Measurements from ENCODE around the gene STRA8. TPM values are rescaled to one million over a fixed set of nuclear protein-coding genes. Genes with fewer than 3 reads are reported as not detected.
"Not testable (repeated sequence)": the region's sequence is repeated elsewhere in the genome, so short reads cannot be mapped to it uniquely, and the experiment has no call there.

STRA8 gene
- total RNA-seq, 1 experiment from 2014 or later, result not detected

GRCh38 chr7:135211179-135211945 is 22.3 kb upstream of the STRA8 start, which contains the start of gene WDR91:
Gene WDR91 (minus strand): TSS chr7:135211526. CDS start chr7:135211502, 24 bp downstream.
- H3K36me3 ChIP-seq (replicated peaks; ENCODE audit: control insufficient read depth, insufficient read depth, low read length), result no peaks in the 10 kb centered on the region
- peak; percentile 100 for DNase-seq
- peak within 1 kb of the TSS; percentile 86 for H3K4me3 ChIP-seq (ENCODE audit: insufficient read depth, low read depth, low read length)
- peaks cover 3% of the 10 kb centered on the region; the same call in 1 of the 2 replicates for H3K27me3 ChIP-seq (ENCODE audit: control insufficient read depth, insufficient read depth, low read length)

DNA sequence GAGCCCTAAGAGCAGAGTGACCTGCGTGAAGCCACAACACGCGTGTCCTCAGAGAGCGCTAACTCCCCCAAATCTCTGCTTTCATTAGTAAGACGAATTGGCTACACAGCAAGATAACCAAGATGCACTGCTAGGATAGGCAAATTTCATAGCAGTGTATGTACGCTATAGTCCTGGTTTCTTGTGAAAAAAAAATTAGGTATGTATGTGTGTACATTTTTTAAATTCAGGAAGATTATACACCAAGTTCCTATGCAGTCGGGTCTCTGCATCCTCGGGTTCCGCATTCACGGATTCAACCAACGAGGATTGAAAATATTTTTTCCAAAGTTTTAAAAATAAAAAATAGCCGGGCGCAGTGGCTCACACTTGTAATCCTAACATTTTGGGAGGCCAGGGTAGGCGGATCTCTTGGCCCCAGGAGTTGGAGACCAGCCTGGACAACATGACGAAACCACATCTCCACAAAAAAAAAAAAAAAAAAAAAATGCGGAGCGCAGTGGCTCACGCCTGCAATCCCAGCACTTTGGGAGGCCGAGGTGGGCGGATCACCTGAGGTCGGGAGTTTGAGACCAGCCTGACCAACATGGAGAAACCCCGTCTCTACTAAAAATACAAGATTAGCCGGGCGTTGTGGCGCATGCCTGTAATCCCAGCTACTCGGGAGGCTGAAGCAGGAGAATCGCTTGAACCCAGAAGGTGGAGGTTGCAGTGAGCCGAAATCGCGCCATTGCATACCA is 21.5 kb upstream of the STRA8 start:
- H3K27me3 ChIP-seq (ENCODE audit: control insufficient read depth, insufficient read depth, low read length); DNase-seq; H3K36me3 ChIP-seq (replicated peaks; ENCODE audit: control insufficient read depth, insufficient read depth, low read length): not testable (repeated sequence)
- H3K4me3 ChIP-seq (ENCODE audit: insufficient read depth, low read depth, low read length), result peak overlapping the region; percentile 67

DNA sequence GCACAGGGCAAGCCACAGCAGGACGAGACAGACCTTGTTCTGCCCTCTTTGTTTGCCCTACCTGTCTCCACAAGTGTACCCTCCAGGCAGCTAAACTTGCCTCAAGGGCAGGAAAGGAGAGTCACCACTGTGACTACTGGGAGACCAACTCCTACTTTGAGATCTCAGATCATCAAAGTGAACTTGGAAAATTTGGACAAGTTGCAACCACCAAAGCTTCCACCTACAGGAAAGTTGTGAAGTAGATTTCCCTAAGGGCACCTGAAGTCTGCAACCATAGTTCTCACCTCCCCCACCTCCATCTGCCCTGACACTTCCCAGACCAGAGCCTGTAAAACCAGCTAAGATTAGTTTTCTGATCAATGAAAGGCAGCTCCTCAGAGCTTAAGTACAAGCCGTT is 19.8 kb upstream of the STRA8 start:
- DNase-seq, result no peak
- Histone ChIP-seq H3K36me3 (replicated peaks; ENCODE audit: control insufficient read depth, insufficient read depth, low read length) (no peaks in the 10 kb centered on the region), H3K4me3 (ENCODE audit: insufficient read depth, low read depth, low read length) (no peak overlapping the region), H3K27me3 (ENCODE audit: control insufficient read depth, insufficient read depth, low read length) (peaks cover 3% of the 10 kb centered on the region; the same call in 1 of the 2 replicates)

DNA sequence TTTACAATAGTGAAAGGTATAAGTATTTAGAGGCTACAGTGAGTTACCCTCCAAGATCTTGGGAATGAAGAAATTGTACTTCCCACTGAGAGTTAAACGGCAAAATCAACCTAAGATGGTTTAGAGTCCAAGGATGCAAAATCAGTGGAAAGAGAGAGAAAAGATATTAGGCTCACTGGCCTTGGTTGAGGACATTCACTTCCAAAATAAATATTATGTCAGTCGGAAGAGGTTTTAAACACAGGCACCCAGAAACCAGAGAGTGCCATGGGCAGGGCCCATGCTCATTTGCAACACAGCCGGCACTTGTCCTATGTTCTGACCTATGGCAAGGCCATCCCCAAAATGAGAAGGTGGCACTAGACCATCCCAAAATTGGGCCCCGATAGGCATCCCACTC is 18.5 kb upstream of the STRA8 start:
- Histone ChIP-seq H3K4me3 (ENCODE audit: insufficient read depth, low read depth, low read length) (no peak overlapping the region), H3K36me3 (replicated peaks; ENCODE audit: control insufficient read depth, insufficient read depth, low read length) (no peaks in the 10 kb centered on the region), H3K27me3 (ENCODE audit: control insufficient read depth, insufficient read depth, low read length) (peaks cover 3% of the 10 kb centered on the region; the same call in 1 of the 2 replicates)
- no peak for DNase-seq

- Histone ChIP-seq H3K36me3 (replicated peaks; ENCODE audit: control insufficient read depth, insufficient read depth, low read length) (no peaks in the 10 kb centered on the region), H3K4me3 (ENCODE audit: insufficient read depth, low read depth, low read length) (no peak overlapping the region), H3K27me3 (ENCODE audit: control insufficient read depth, insufficient read depth, low read length) (peaks cover 2% of the 10 kb centered on the region; the same call in 1 of the 2 replicates)
- no peak for DNase-seq
These were observed 17.9 kb upstream of the STRA8 start for GRCh38 chr7:135215698-135216097.

DNA sequence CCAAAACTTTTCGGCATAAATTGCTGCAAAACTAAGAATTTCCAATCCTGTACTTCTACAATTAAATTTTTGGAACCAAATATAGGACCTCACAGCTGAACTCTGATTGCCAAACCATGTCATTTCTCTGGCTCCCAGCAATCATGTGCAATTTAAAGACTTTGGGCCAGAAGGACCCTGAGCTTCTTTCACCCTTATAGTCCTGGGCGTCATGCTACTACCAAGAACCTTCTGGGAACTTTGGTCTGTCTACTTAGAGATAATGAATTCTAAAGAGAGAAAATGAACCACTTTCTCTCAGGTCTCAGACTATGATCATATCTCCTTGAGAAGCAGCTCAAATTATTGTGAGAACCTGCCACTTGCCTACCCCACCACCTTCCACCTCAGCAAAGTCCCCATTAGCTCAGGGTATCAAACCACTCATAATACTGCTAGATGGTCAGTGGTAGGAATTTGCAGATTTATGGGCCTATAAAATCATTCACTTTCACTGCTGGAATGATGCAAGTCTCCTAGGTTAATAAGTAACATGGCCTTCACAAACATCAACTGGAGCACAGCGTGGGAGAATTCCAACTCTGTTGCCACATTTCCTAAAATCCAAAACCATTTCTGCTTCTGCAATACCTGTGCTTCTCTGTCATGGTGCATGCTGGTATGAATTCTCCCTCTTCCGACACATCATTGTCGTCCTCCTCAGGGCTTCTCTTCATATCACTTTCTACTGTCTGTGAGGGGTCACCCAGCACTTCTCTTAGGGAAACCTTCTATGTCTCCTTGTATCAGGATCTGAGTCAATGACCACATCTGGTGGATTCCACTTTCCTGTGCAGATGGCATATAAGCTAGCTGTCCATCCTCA is 15.8 kb upstream of the STRA8 start:
- no peak for DNase-seq
- Histone ChIP-seq H3K36me3 (replicated peaks; ENCODE audit: control insufficient read depth, insufficient read depth, low read length) (no peaks in the 10 kb centered on the region), H3K27me3 (ENCODE audit: control insufficient read depth, insufficient read depth, low read length) (no peaks in the 10 kb centered on the region), H3K4me3 (ENCODE audit: insufficient read depth, low read depth, low read length) (no peak overlapping the region)

DNA sequence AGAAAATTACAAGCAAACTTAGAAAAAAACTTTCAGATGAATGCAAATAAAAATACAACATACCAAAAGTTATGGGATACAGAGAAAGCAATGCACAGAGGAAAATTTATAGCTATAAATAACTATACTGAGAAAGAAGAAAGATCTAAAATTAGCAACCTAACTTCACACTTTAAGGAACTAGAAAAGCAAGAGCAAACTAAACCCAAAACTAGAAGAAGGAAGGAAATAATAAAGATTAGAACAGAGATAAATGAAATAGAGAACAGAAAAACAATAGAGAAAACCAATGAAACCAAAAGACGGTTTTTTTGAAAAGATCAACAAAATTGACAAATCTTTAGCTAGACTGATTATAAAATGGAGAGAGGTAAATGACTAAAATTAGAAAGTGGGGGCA is 9.6 kb upstream of the STRA8 start:
- H3K36me3 ChIP-seq (replicated peaks; ENCODE audit: control insufficient read depth, insufficient read depth, low read length), result no peaks in the 10 kb centered on the region
- H3K27me3 ChIP-seq (ENCODE audit: control insufficient read depth, insufficient read depth, low read length), result no peaks in the 10 kb centered on the region
- no peak for DNase-seq
- H3K4me3 ChIP-seq (ENCODE audit: insufficient read depth, low read depth, low read length), result no peak overlapping the region

- H3K36me3 ChIP-seq (replicated peaks; ENCODE audit: control insufficient read depth, insufficient read depth, low read length), result no peaks in the 10 kb centered on the region
- no peak overlapping the region for H3K4me3 ChIP-seq (ENCODE audit: insufficient read depth, low read depth, low read length)
These were observed 2.0 kb upstream of the STRA8 start for GRCh38 chr7:135231686-135232085.

GRCh38 chr7:135232087-135232486 is 1.6 kb upstream of the STRA8 start:
- Histone ChIP-seq H3K27me3 (ENCODE audit: control insufficient read depth, insufficient read depth, low read length) (no peaks in the 10 kb centered on the region), H3K4me3 (ENCODE audit: insufficient read depth, low read depth, low read length) (no peak overlapping the region), H3K36me3 (replicated peaks; ENCODE audit: control insufficient read depth, insufficient read depth, low read length) (no peaks in the 10 kb centered on the region)
- no peak for DNase-seq

More at GRCh38 chr7:135231686-135232085, 2.0 kb upstream of the STRA8 start:
- no peak for DNase-seq
- H3K27me3 ChIP-seq (ENCODE audit: control insufficient read depth, insufficient read depth, low read length), result no peaks in the 10 kb centered on the region

DNA sequence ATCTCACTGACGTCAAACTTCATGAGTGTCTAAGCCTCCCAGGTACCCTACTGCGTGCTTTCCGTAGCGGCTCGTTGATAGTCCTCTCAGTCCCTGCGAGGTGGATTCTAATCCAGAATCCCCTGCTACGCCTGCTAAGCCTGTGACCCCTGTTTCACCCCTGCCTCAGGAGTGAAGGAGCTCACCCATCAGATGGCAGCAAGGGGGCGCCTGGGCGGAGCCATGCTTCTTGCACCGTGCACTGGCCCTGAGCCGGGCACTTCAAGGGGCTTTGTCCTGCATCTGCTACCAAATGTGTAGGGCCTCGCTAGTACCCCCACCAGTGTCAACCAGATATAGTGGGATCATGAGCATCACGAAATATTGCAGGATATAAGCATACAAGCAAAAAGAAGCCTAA is 918 bp upstream of the STRA8 start:
- Histone ChIP-seq H3K4me3 (ENCODE audit: insufficient read depth, low read depth, low read length) (no peak overlapping the region), H3K36me3 (replicated peaks; ENCODE audit: control insufficient read depth, insufficient read depth, low read length) (no peaks in the 10 kb centered on the region), H3K27me3 (ENCODE audit: control insufficient read depth, insufficient read depth, low read length) (no peaks in the 10 kb centered on the region)
- peak; percentile 82 for DNase-seq

DNA sequence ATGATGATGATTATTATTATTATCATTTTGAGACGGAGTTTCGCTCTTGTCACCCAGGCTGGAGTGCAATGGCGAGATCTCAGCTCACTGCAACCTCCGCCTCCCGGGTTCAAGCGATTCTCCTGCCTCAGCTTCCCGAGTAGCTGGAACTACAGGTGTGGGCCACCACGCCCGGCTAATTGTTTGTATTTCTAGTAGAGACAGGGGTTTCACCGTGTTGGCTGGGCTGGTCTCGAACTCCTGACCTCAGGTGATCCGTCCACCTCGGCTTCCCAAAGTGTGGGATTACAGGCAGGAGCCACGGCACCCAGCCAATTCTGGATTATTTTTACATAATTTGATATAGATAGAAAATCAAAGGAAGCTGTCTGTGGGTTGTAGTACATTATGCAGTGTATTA is 457 bp downstream of the STRA8 start:
- DNase-seq; H3K27me3 ChIP-seq (ENCODE audit: control insufficient read depth, insufficient read depth, low read length); H3K4me3 ChIP-seq (ENCODE audit: insufficient read depth, low read depth, low read length); H3K36me3 ChIP-seq (replicated peaks; ENCODE audit: control insufficient read depth, insufficient read depth, low read length): not testable (repeated sequence)

DNA sequence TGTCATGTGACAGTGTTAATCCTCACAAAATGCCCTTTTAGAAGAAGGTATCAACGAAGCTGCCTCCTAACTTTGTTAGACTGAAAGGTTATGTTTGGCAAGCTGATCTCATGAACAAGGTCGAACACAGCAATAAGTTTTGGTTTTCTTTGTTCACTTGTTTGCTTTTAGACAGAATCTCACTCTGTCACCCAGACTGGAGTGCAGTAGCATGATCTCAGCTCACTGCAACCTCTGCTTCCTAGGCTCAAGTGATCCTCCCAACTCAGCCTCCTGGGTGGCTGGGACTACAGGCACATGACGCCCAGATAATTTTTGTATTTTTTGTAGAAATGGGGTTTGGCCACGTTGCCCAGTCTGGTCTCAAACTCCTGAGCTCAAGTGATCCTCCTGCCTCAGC is 1.1 kb downstream of the STRA8 start:
- no peak overlapping the region for H3K4me3 ChIP-seq (ENCODE audit: insufficient read depth, low read depth, low read length)
- no peaks in the 10 kb centered on the region for H3K36me3 ChIP-seq (replicated peaks; ENCODE audit: control insufficient read depth, insufficient read depth, low read length)
- DNase-seq, result no peak
- no peaks in the 10 kb centered on the region for H3K27me3 ChIP-seq (ENCODE audit: control insufficient read depth, insufficient read depth, low read length)

GRCh38 chr7:135235841-135236240 is 2.2 kb downstream of the STRA8 start:
- Histone ChIP-seq H3K27me3 (ENCODE audit: control insufficient read depth, insufficient read depth, low read length) (no peaks in the 10 kb centered on the region), H3K36me3 (replicated peaks; ENCODE audit: control insufficient read depth, insufficient read depth, low read length) (no peaks in the 10 kb centered on the region), H3K4me3 (ENCODE audit: insufficient read depth, low read depth, low read length) (no peak overlapping the region)
- no peak for DNase-seq

DNA sequence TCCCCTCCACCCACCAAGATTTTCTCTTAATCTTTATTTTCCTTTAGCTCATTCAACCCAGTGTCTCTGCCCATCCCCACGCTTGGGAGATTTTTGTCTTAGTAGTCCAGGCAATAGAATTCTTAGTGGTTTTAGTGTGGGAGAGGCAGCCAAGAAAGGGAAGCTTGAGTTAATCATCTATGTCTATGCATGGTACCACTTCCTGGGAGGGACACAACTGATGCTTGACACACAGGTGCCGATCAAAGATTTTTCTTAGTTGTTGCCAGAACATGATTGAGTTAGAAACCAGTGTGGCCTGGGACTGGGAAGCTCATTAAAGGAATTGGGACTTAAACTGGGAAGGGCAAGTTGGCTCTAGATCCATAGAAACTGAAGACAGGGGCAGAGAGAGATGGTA is 3.1 kb downstream of the STRA8 start:
- H3K4me3 ChIP-seq (ENCODE audit: insufficient read depth, low read depth, low read length), result no peak overlapping the region
- DNase-seq, result no peak
- H3K36me3 ChIP-seq (replicated peaks; ENCODE audit: control insufficient read depth, insufficient read depth, low read length), result no peaks in the 10 kb centered on the region
- H3K27me3 ChIP-seq (ENCODE audit: control insufficient read depth, insufficient read depth, low read length), result no peaks in the 10 kb centered on the region
